OCI-LY7 (cell line): ENCODE data around the gene STIM1.

ENCODE experiments used
- CTCF ChIP-seq: fragments of 200-600 bp; sonication (generic); conservative IDR thresholded peaks from 2 replicates; pipeline ENCODE4 v1.5.1; 2014; ENCODE audit warnings: mild to moderate bottlenecking, antibody characterized with exemption, low read length, moderate library complexity, mixed read lengths
- EZH2phosphoT487 ChIP-seq: fragments of 200-600 bp; sonication (generic); IDR thresholded peaks from 2 replicates; pipeline ENCODE4 v1.6.1; 2018; ENCODE audit warnings: low read depth, borderline replicate concordance, mild to moderate bottlenecking, mixed run types, antibody characterized with exemption, low read length, moderate library complexity, mixed read lengths

- TF ChIP-seq CTCF (no peak), EZH2phosphoT487 (no peak)
Observed at GRCh38 chr11:3834349-3834663, 21.2 kb upstream of the STIM1 start.
